Tibial artery (tissue), 4 donors: ENCODE data around the gene DOCK1.

Experiments
- DNase-seq, 2 donors: peaks; one replicate each; pipeline ENCODE4 v3.0.0-alpha.2; 2019
- H3K27ac ChIP-seq, 2 donors: fragments of 200-600 bp; sonication (generic) in 1 of 2; 1 replicate in 1 of 2; 2 replicates in 1 of 2; pipeline ENCODE4 v1.5.1; 2018 to 2019; ENCODE audit warnings: mild to moderate bottlenecking in 1 of 2
- H3K27me3 ChIP-seq, 2 donors: fragments of 200-600 bp; sonication (generic) in 1 of 2; one replicate each; pipeline versions ENCODE4 v1.5.1 to v1.6.0; 2016 to 2019
- H3K36me3 ChIP-seq, 3 donors: fragments of 200-600 bp; sonication (generic) in 2 of 3; one replicate each; pipeline ENCODE4 v1.5.1; 2016 to 2019; ENCODE audit warnings: mild to moderate bottlenecking in 2 of 3
- H3K4me1 ChIP-seq, 4 donors: fragments of 200-600 bp; sonication (generic) in 2 of 4; 1 replicate in 3 of 4; 2 replicates in 1 of 4; pipeline ENCODE4 v1.5.1; 2016 to 2019
- H3K4me3 ChIP-seq, 2 donors: fragments of 200-600 bp; sonication (generic) in 1 of 2; 1 replicate in 1 of 2; 2 replicates in 1 of 2; pipeline ENCODE4 v1.5.1; 2018 to 2019; ENCODE audit warnings: mild to moderate bottlenecking in 2 of 2
- H3K9me3 ChIP-seq, 3 donors: fragments of 200-600 bp; sonication (generic) in 1 of 3; one replicate each; pipeline ENCODE4 v1.5.1; 2016 to 2019
- intact Hi-C: fragments of 100-400 bp; cut with DNase I; formaldehyde crosslinking; loops from one replicate; pipeline ENCODE4 v1.15.0; 2023; ENCODE audit warnings: low total_unique reads
- TF ChIP-seq, protein P1 (sequence below), 2 experiments: fragments of 200-600 bp in 1 of 2; fragments of 450-650 bp in 1 of 2; IDR thresholded peaks; one replicate each; pipeline ENCODE4 v1.5.1; 2017 to 2019; ENCODE audit warnings: antibody characterized with exemption in 2 of 2, mild to moderate bottlenecking in 1 of 2, moderate library complexity in 1 of 2

DOCK1 gene

DNA sequence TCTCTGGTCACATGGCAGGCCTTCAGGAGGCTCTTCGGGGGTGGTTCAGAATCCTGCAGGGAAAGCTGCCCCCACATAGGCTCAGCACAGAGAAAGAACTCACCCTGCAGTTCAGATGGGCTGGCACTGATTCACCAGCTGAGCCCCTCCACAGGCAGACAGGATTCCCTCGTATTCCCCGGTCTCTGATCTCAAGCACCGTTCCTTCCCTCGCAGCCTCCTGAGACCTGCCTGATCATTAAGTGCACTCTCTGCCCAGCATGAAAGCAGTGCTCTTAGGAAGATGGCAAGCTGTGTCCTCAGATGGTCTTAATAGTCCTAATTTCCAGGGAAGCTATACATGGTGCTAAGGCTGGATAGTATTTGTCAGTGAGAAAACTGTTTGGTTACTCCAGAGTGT, 565.7 kb downstream of the DOCK1 start:
- no peaks in the 10 kb centered on the region for H3K9me3 ChIP-seq
- intact Hi-C loops: no loop called here
- H3K4me3 ChIP-seq: no peak overlapping the region
- peaks cover 0 to 8% of the 10 kb centered on the region in 2 donors for H3K27me3 ChIP-seq
- H3K4me1 ChIP-seq: no peaks in the 10 kb centered on the region
- H3K27ac ChIP-seq: no peak overlapping the region
- no peaks in the 10 kb centered on the region for H3K36me3 ChIP-seq
- DNase-seq: no peak
- TF ChIP-seq, protein P1, sequence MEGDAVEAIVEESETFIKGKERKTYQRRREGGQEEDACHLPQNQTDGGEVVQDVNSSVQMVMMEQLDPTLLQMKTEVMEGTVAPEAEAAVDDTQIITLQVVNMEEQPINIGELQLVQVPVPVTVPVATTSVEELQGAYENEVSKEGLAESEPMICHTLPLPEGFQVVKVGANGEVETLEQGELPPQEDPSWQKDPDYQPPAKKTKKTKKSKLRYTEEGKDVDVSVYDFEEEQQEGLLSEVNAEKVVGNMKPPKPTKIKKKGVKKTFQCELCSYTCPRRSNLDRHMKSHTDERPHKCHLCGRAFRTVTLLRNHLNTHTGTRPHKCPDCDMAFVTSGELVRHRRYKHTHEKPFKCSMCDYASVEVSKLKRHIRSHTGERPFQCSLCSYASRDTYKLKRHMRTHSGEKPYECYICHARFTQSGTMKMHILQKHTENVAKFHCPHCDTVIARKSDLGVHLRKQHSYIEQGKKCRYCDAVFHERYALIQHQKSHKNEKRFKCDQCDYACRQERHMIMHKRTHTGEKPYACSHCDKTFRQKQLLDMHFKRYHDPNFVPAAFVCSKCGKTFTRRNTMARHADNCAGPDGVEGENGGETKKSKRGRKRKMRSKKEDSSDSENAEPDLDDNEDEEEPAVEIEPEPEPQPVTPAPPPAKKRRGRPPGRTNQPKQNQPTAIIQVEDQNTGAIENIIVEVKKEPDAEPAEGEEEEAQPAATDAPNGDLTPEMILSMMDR (IDR thresholded peaks at IDR 0.05): no peak

DNA sequence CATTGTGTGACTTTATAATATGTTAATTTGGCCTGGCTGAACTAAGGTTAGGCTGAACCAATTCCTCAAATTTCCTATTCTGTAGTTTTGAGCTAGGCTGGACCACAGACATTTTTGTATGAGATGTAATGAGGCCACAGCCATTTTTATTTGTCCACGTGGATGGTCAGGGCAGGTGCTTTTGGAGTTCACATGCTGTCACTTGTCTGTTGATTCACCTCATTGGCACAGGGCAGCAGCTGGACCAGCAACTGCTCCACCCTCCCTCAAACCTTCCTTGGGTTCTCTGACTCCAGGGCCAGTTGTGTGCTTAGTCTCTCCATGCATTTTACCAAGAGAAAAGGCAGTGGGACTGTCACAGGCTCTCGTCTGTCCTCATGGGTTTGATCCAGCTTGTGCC, 567.7 kb downstream of the DOCK1 start:
- no peak for DNase-seq
- H3K9me3 ChIP-seq: no peaks in the 10 kb centered on the region
- intact Hi-C loops: no loop called here
- H3K27me3 ChIP-seq: peaks cover 0 to 8% of the 10 kb centered on the region in 2 donors
- TF ChIP-seq, protein P1 (IDR thresholded peaks at IDR 0.05): no peak
- H3K4me3 ChIP-seq: no peak overlapping the region
- no peaks in the 10 kb centered on the region for H3K4me1 ChIP-seq
- no peaks in the 10 kb centered on the region for H3K36me3 ChIP-seq
- H3K27ac ChIP-seq: no peak overlapping the region

DNA sequence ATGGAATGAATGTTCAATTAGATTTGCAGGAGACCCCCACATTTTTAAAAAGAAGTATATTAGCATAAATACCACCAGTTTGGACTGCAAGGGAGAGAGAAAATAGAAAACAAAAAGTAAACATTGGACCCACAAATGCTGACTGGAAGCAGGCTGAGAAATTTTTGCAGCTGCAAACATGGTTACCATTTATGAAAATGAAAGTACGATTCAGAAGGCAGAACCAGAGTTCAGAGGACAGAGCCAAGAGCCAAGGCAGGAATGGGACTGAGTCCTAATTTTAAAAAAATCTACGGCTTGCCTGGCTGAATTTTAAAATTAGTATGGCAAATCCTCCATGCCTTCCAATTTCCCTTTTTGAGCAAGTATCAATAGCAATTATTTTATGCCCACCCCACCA, 569.3 kb downstream of the DOCK1 start:
- no peak for DNase-seq
- TF ChIP-seq, protein P1 (IDR thresholded peaks at IDR 0.05): no peak
- no peak overlapping the region for H3K27ac ChIP-seq

DNA sequence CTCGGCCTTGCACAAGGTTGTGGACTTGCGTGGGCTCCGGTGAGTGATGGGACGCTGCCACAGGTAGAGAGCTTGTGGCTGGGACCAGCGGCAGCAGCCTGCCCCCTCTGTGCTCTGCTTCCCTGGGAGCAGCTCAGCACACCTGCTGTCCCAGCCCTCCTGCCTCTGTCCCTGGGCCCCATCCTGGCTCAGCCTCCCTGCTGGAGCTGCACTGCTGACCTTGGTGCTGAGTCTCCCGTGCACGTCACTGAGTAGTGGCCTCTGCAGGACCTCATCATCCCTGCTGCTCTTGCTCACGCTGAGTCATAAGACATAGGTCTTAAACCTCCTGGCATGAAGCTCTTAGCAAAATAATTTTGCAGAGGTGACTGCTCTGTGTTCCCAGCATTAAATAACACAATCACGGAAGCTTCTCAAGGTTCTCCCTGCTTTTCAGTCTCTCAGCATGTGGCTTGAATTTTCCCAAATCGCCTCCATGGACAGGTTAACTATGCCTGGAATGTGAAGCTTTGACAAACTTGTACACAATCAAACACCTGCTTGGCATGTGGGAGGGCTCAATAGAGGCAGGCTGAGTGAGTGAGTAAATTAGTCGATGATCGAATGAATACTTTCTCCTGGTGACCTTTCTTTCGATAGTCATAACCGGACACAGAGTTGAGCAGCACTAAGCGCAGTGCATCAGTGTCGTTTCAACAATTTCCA, 580.1 kb downstream of the DOCK1 start:
- no peak for DNase-seq
- no peaks in the 10 kb centered on the region for H3K9me3 ChIP-seq
- H3K27ac ChIP-seq: no peak overlapping the region
- intact Hi-C loops: no loop called here
- H3K36me3 ChIP-seq: no peaks in the 10 kb centered on the region
- H3K4me1 ChIP-seq: no peaks in the 10 kb centered on the region
- TF ChIP-seq, protein P1 (IDR thresholded peaks at IDR 0.05): no peak
- H3K27me3 ChIP-seq: peaks cover 0 to 20% of the 10 kb centered on the region in 2 donors
- no peak overlapping the region for H3K4me3 ChIP-seq

More for the DNA sequence above, 569.3 kb downstream of the DOCK1 start:
- intact Hi-C loops: no loop called here
- no peak overlapping the region for H3K4me3 ChIP-seq
- peaks cover 0 to 2% of the 10 kb centered on the region in 2 donors for H3K27me3 ChIP-seq
- H3K9me3 ChIP-seq: no peaks in the 10 kb centered on the region
- no peaks in the 10 kb centered on the region for H3K36me3 ChIP-seq
- H3K4me1 ChIP-seq: no peaks in the 10 kb centered on the region

DNA sequence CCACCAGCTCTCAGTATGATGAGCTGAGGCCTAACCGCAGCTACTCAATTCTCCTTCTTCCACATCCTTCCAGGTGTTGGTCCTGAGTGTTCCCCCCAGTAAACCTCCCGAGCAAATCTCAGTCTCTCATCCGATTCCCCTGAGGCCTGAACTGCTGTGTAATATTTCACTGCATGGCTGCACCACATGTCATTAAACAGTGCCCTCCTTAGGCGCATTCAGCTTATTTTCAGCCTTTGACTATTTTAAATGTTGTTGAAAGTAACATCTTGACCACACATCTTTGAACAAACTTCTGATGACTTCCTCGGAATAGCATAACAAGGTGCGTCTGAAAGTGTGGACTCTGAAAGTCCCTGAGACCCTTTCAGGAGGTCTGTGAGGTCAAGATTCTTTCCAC, 581.1 kb downstream of the DOCK1 start:
- Histone ChIP-seq H3K4me3 (no peak overlapping the region), H3K9me3 (no peaks in the 10 kb centered on the region), H3K36me3 (no peaks in the 10 kb centered on the region), H3K27ac (no peak overlapping the region), H3K4me1 (no peaks in the 10 kb centered on the region), H3K27me3 (peaks cover 0 to 20% of the 10 kb centered on the region in 2 donors)
- intact Hi-C loops: no loop called here
- TF ChIP-seq, protein P1 (IDR thresholded peaks at IDR 0.05): no peak
- no peak for DNase-seq
